Activated effector memory CD4-positive, alpha-beta T cell treated with anti-CD3 and anti-CD28 coated beads, Interleukin-2, amount 50 U/mL, for 16 hours (primary cell): ENCODE results near the gene GRK1.

Source experiments
- DNase-seq: peaks from one replicate; pipeline ENCODE4 v3.0.0-alpha.2; 2020

Gene GRK1

GRCh38 chr13:113783200-113783881, 116.3 kb downstream of the GRK1 start:
- peak; percentile 17 for DNase-seq

- peak; percentile 27 for DNase-seq
These were observed 117.1 kb downstream of the GRK1 start for GRCh38 chr13:113783966-113784644.

DNA sequence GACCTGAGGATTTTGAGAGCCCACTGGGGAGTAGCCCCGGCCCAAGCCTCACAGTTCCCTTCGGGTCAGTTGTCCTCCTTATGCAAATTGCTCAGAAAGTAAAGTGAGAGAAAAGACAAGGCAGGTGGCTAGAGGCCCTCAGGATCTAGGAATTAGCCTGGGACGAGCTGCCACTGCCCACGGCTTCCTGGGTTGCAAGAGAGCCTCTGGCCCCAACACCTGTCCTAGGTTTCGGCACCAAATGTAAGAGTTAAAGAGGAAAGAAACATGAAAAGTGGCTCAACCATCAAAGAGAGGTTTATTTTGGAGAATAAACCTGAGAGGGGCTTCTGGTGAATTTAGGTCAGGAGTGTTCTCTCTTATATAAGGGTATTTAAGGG, 117.6 kb downstream of the GRK1 start:
- DNase-seq: peak; percentile 13

GRCh38 chr13:113785051-113786010, 118.3 kb downstream of the GRK1 start:
- DNase-seq: peak; percentile 22

DNA sequence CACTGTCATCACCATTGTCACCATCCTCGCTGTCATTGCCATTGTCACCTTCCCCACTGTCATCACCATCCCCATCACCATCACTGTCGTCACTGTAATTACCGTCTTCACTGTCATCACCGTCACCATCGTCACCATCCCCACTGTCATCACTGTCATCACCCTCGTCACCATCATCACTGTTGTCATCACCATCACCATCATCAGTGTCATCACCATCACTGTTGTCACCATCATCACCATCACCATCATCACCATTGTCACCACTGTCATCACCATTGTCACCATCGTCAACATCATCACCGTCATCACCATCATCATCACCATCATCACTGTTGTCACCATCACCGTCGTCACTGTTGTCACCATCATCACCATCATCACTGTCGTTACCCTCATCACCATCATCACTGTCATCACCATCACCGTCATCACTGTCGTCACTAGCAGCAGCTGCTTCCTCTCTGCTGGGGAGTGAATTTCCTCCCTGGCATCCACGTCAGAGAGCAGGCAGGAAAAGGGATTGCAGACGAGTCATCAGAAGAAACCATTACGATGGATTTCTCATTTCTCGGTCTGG, 119.3 kb downstream of the GRK1 start:
- peak; percentile 16 for DNase-seq
